GM18505 (cell line): ENCODE measurements around the gene THBS3.
"Not testable (repeated sequence)": the region's sequence is repeated elsewhere in the genome, so short reads cannot be mapped to it uniquely, and the experiment has no call there.

Source experiments
- ATAC-seq: cut with Tn5 transposase; IDR thresholded peaks from one replicate; pipeline ENCODE4 v1.9.1; 2021; ENCODE audit not compliant: unreplicated experiment
- POLR2A ChIP-seq: IDR thresholded peaks from 4 replicates; pipeline ENCODE4 v1.6.1; 2011; ENCODE audit warnings: borderline replicate concordance; ENCODE audit not compliant: insufficient read depth, insufficient read length; ENCODE audit errors: extremely low read depth

The THBS3 gene

DNA sequence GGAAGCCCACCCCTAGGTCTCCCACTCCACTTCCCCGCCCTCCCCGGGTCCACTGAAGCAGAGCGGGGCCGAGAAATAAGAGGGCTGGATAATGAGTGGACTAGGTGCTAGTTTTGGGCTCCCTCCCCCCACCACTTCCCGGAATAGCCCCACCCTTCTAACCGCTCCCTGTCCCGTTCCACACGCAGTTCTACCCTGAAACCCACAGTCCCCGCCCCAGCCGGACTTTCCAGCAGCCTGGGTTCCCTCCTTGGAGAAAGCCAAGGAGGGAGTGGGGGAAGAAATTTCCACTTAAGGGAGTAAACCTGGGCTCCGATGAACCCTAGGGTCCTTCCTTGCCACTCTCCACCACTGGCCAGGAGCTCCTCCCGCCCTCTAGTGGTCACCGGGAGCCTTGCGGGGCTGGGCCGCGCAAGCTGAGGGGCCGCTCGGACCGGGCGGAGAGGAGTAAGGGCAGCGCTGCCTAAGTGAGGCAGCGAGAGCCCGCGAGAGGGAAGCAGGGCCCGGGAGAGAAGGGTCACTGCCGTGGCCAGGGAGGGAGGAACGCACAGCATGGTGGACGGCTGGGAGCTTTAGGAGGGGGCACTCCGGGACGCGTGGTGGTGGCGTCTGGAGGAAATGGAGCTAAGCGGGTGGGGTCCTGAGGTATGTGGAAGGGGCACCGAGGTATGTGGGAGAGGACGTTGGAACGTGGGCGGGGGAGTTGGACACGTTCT is 14.3 kb downstream of the THBS3 start:
- ATAC-seq = no peak
- TF ChIP-seq POLR2A = peak; percentile 15

GRCh38 chr1:155192346-155193274 is 15.1 kb downstream of the THBS3 start:
- ATAC-seq = no peak
- no peak for TF ChIP-seq POLR2A

DNA sequence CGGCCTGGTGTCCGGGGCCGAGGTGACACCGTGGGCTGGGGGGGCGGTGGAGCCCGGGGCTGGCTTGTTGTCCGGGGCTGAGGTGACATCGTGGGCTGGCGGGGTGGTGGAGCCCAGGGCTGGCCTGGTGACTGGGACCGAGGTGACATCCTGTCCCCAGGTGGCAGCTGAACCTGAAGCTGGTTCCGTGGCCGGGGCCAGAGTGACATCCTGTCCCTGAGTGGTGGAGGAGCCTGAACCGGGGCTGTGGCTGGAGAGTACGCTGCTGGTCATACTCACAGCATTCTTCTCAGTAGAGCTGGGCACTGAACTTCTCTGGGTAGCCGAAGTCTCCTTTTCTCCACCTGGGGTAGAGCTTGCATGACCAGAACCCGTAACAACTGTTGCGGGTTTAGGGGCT is 15.8 kb downstream of the THBS3 start:
- no peak for ATAC-seq
- no peak for TF ChIP-seq POLR2A

DNA sequence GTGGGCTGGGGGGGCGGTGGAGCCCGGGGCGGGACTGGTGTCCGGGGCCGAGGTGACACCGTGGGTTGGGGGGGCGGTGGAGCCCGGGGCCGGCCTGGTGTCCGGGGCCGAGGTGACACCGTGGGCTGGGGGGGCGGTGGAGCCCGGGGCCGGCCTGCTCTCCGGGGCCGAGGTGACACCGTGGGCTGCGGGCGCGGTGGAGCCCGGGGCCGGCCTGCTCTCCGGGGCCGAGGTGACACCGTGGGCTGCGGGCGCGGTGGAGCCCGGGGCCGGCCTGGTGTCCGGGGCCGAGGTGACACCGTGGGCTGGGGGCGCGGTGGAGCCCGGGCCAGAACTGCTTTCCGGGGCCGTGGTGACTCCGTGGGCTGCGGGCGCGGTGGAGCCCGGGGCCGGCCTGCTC is 17.8 kb downstream of the THBS3 start:
- ATAC-seq = not testable (repeated sequence)

- ATAC-seq = no peak
- no peak for TF ChIP-seq POLR2A
These were observed 19.4 kb downstream of the THBS3 start for GRCh38 chr1:155188268-155188667.

DNA sequence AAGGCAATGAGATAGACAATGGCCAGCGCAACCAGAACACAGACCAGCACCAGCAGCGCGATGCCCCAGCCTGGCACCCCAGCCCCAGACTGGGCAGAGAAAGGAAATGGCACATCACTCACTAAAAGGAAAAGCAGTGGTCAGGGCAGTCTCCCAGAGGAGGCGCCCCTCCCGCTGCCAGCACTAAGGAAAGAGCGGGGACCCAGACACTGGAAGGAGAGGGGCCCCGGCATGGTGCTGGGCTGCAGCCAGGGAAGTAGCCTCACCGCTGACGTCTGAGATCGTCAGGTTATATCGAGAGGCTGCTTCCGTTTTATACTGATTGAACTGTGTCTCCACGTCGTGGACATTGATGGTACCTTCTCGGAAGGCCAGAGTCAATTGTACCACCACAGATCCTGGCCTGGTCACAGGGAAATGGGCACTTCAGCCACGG is 20.2 kb downstream of the THBS3 start:
- TF ChIP-seq POLR2A = no peak
- ATAC-seq = no peak

GRCh38 chr1:155186794-155187455 is 20.8 kb downstream of the THBS3 start:
- ATAC-seq = no peak
- TF ChIP-seq POLR2A = no peak

DNA sequence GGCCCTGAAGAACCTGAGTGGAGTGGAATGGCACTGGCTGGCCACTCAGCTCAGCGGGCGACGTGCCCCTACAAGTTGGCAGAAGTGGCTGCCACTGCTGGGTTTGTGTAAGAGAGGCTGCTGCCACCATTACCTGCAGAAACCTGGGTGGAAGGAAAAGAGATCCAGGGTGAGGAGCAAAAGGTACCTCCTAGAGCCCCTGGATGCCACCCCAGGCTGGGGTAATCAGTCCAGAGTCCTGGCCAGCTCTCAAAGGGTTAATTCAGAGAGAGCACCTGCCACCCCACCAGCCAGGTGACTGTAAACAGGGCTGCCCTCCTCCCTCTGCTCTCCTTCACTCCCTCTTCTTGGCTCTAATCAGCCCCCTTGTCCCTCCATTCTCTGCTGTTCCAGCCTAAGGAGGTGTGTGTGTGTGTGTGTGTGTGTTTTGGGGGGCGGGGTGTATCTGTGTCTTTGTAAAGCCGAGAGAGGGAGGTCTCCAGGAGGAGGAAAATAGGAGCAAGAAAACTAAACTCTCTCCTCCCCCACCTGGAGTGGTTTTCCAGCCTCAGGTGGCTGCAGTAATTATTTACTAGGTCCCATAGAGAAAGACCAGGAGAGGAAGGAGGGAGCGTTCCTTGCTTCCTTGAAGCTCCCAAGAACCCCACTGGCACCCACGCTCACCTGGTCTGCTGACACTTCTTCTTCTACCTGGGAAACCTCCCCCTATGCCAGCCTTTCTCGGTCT is 21.5 kb downstream of the THBS3 start:
- ATAC-seq = no peak
- no peak for TF ChIP-seq POLR2A

- ATAC-seq = no peak
- TF ChIP-seq POLR2A = no peak
These were observed 22.0 kb downstream of the THBS3 start for GRCh38 chr1:155185783-155186066.

- ATAC-seq = peak; percentile 65
- TF ChIP-seq POLR2A = peak; percentile 37
These were observed 22.6 kb downstream of the THBS3 start for GRCh38 chr1:155184835-155185782.

- ATAC-seq = no peak
- no peak for TF ChIP-seq POLR2A
These were observed 23.3 kb downstream of the THBS3 start for GRCh38 chr1:155184351-155184811.

DNA sequence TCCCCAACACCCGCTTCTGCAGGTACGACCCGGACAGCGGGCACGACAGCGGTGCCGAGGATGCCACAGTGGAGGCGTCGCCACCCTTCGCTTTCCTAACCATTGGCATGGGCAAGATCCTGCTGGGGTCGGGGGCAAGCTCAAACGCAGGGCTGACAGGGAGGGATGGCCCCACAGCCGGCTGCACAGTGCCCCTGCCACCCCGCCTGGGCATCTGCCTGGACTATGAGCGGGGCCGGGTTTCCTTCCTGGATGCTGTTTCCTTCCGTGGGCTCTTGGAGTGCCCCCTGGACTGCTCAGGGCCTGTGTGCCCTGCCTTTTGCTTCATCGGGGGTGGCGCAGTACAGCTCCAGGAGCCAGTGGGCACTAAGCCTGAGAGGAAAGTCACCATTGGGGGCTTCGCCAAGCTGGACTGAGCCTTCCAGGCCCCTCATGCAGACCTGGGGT is 23.9 kb downstream of the THBS3 start:
- no peak for TF ChIP-seq POLR2A
- ATAC-seq = no peak
